Measurements from ENCODE around the gene APIP. TPM values are rescaled to one million over a fixed set of nuclear protein-coding genes. Genes with fewer than 3 reads are reported as not detected.
A peak's percentile ranks its signal among the peaks of the same experiment; 100 is the strongest.

APIP gene
- total RNA-seq, 1 experiment from 2014 or later, result 42.6 TPM

- no peak for TF ChIP-seq POLR2AphosphoS5 (IDR thresholded peaks at IDR 0.05; ENCODE audit: low read depth, low read length)
- TF ChIP-seq, protein P1, sequence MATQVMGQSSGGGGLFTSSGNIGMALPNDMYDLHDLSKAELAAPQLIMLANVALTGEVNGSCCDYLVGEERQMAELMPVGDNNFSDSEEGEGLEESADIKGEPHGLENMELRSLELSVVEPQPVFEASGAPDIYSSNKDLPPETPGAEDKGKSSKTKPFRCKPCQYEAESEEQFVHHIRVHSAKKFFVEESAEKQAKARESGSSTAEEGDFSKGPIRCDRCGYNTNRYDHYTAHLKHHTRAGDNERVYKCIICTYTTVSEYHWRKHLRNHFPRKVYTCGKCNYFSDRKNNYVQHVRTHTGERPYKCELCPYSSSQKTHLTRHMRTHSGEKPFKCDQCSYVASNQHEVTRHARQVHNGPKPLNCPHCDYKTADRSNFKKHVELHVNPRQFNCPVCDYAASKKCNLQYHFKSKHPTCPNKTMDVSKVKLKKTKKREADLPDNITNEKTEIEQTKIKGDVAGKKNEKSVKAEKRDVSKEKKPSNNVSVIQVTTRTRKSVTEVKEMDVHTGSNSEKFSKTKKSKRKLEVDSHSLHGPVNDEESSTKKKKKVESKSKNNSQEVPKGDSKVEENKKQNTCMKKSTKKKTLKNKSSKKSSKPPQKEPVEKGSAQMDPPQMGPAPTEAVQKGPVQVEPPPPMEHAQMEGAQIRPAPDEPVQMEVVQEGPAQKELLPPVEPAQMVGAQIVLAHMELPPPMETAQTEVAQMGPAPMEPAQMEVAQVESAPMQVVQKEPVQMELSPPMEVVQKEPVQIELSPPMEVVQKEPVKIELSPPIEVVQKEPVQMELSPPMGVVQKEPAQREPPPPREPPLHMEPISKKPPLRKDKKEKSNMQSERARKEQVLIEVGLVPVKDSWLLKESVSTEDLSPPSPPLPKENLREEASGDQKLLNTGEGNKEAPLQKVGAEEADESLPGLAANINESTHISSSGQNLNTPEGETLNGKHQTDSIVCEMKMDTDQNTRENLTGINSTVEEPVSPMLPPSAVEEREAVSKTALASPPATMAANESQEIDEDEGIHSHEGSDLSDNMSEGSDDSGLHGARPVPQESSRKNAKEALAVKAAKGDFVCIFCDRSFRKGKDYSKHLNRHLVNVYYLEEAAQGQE (IDR thresholded peaks at IDR 0.05; ENCODE audit: insufficient read depth in 1 of 2, low read depth in 2 of 2, low read length in 1 of 2), result no peak
- no peak for TF ChIP-seq CTCF (IDR thresholded peaks at IDR 0.05)
- TF ChIP-seq SIN3A (IDR thresholded peaks at IDR 0.05; ENCODE audit: borderline replicate concordance, insufficient read depth, low read depth, low read length), result no peak
- TF ChIP-seq TCF7L2 (IDR thresholded peaks at IDR 0.05; ENCODE audit: low read depth, low read length), result no peak
- DNase-seq (ENCODE audit: low read depth, low spot score) (no peak), ATAC-seq (no peak)
- Histone ChIP-seq H3K27me3 (ENCODE audit: control insufficient read depth, insufficient read depth, low read length) (no peaks in the 10 kb centered on the region), H3K36me3 (ENCODE audit: control insufficient read depth, insufficient read depth, low read length) (no peaks in the 10 kb centered on the region), H3K9me3 (ENCODE audit: control insufficient read depth, insufficient read depth, low read depth, low read length) (no peaks in the 10 kb centered on the region), H3K27ac (ENCODE audit: low read length) (no peak overlapping the region), H3K4me1 (ENCODE audit: control insufficient read depth, insufficient read depth, low read length) (no peaks in the 10 kb centered on the region), H3K4me3 (ENCODE audit: low read depth in 2 of 2, low read length in 2 of 2) (no peak overlapping the region)
- in situ Hi-C loops (cut with HindIII; ENCODE audit: low pct_unique_long_range_greater_than_20kb, low sequenced_read_pairs), result no loop called here
- ChIA-PET CTCF (no interaction called here), POLR2A (no interaction called here)
- intact Hi-C loops (cut with micrococcal nuclease; ENCODE audit: unreplicated experiment), result no loop called here
- no TSS peak for BruUV-seq (replicated peaks)
Observed at GRCh38 chr11:34870548-34871196, 45.5 kb downstream of the APIP start.

- H3K4me3 ChIP-seq (ENCODE audit: low read depth in 2 of 2, low read length in 2 of 2), result no peak overlapping the region
- BruUV-seq (replicated peaks), result no TSS peak
- H3K27me3 ChIP-seq (ENCODE audit: control insufficient read depth, insufficient read depth, low read length), result no peaks in the 10 kb centered on the region
- no peaks in the 10 kb centered on the region for H3K9me3 ChIP-seq (ENCODE audit: control insufficient read depth, insufficient read depth, low read depth, low read length)
- in situ Hi-C loops (cut with HindIII; ENCODE audit: low pct_unique_long_range_greater_than_20kb, low sequenced_read_pairs), result no loop called here
- ChIA-PET POLR2A (no interaction called here), CTCF (interaction anchor here (0.6 kb wide), 1 partner anchor 220 kb away, joined by 3 read pairs; no protein-coding TSS in a partner anchor)
- no peaks in the 10 kb centered on the region for H3K36me3 ChIP-seq (ENCODE audit: control insufficient read depth, insufficient read depth, low read length)
- H3K27ac ChIP-seq (ENCODE audit: low read length), result no peak overlapping the region
- no peaks in the 10 kb centered on the region for H3K4me1 ChIP-seq (ENCODE audit: control insufficient read depth, insufficient read depth, low read length)
- TF ChIP-seq SIN3A (IDR thresholded peaks at IDR 0.05; ENCODE audit: borderline replicate concordance, insufficient read depth, low read depth, low read length) (no peak), POLR2AphosphoS5 (IDR thresholded peaks at IDR 0.05; ENCODE audit: low read depth, low read length) (no peak), TCF7L2 (IDR thresholded peaks at IDR 0.05; ENCODE audit: low read depth, low read length) (no peak), CTCF (IDR thresholded peaks at IDR 0.05) (peak; percentile 36; the same call in 1 of the 2 replicates)
- TF ChIP-seq, protein P1 (IDR thresholded peaks at IDR 0.05; ENCODE audit: insufficient read depth in 1 of 2, low read depth in 2 of 2, low read length in 1 of 2), result no peak
- ATAC-seq (peak; percentile 74; the same call in 1 of the 2 replicates), DNase-seq (ENCODE audit: low read depth, low spot score) (no peak)
- intact Hi-C loops (cut with micrococcal nuclease; ENCODE audit: unreplicated experiment), result no loop called here
Observed at GRCh38 chr11:34869425-34869824, 46.8 kb downstream of the APIP start.
